H54 (cell line): ENCODE data around the gene MAP3K4.
A peak's percentile ranks its signal among the peaks of the same experiment; 100 is the strongest.

Source experiments
- DNase-seq: peaks from one replicate; pipeline ENCODE4 v3.0.0; 2011; ENCODE audit warnings: low spot score, mixed read lengths; ENCODE audit not compliant: insufficient read length
- FAIRE-seq: peaks from 3 replicates; lab custom pipeline; 2011; peaks lifted over from hg19 to GRCh38; lab: Jason Lieb, UNC
- POLR2A ChIP-seq: IDR thresholded peaks from 2 replicates; pipeline ENCODE4 v1.6.1; 2011; ENCODE audit warnings: low read depth, mild to moderate bottlenecking, low read length

MAP3K4 gene, protein sequence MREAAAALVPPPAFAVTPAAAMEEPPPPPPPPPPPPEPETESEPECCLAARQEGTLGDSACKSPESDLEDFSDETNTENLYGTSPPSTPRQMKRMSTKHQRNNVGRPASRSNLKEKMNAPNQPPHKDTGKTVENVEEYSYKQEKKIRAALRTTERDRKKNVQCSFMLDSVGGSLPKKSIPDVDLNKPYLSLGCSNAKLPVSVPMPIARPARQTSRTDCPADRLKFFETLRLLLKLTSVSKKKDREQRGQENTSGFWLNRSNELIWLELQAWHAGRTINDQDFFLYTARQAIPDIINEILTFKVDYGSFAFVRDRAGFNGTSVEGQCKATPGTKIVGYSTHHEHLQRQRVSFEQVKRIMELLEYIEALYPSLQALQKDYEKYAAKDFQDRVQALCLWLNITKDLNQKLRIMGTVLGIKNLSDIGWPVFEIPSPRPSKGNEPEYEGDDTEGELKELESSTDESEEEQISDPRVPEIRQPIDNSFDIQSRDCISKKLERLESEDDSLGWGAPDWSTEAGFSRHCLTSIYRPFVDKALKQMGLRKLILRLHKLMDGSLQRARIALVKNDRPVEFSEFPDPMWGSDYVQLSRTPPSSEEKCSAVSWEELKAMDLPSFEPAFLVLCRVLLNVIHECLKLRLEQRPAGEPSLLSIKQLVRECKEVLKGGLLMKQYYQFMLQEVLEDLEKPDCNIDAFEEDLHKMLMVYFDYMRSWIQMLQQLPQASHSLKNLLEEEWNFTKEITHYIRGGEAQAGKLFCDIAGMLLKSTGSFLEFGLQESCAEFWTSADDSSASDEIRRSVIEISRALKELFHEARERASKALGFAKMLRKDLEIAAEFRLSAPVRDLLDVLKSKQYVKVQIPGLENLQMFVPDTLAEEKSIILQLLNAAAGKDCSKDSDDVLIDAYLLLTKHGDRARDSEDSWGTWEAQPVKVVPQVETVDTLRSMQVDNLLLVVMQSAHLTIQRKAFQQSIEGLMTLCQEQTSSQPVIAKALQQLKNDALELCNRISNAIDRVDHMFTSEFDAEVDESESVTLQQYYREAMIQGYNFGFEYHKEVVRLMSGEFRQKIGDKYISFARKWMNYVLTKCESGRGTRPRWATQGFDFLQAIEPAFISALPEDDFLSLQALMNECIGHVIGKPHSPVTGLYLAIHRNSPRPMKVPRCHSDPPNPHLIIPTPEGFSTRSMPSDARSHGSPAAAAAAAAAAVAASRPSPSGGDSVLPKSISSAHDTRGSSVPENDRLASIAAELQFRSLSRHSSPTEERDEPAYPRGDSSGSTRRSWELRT (N-terminal part only)

DNA sequence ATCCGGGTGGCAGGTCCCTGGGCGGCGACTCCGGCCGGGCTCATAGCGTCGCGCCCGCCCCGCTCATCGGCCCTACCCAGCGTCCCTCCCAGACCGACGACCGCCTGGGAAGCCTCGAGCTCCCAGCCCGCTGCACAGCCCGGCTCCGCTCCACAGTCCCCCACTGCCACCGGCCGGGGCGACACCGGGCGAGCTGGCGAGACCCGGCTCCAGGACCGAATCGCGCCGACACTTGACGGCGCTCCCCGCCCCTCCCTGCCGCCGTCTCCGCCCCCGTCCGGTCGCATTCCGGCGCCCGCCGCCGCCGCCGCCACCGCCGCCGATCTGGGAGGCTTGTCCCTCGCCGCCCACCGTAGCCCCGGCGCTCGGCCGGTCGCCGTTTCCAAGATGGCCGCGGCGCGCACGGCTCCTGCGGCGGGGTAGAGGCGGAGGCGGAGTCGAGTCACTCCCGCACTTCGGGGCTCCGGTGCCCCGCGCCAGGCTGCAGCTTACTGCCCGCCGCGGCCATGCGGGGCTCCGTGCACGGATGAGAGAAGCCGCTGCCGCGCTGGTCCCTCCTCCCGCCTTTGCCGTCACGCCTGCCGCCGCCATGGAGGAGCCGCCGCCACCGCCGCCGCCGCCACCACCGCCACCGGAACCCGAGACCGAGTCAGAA is at the start of gene MAP3K4:
Gene MAP3K4 (plus strand): TSS at position 364 of the 655 bp plus-strand sequence. CDS start 163 bp downstream, at position 527.
- FAIRE-seq (no peak), DNase-seq (peak; percentile 45)
- TF ChIP-seq POLR2A: peak; percentile 61

DNA sequence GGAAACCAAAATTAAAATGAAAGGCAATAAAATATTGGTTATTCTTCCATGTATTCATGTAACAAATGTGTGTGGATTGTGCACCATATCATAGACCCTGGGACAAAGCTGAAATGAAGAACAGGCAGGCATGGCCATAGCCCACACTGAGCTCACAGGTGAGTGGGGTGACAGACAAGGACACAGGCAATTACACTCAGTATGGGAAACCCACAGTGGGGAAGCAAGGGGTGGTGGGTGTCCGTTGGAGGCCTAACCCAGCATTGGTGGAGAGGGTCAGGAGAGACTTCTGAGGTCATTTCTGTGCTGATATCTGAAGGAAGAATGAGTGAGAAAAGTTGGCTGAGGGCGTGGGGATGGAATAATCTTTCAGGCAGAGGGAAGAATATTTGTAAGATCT is 47.6 kb upstream of the MAP3K4 start:
- no peak for TF ChIP-seq POLR2A
- DNase-seq (no peak), FAIRE-seq (no peak)

DNA sequence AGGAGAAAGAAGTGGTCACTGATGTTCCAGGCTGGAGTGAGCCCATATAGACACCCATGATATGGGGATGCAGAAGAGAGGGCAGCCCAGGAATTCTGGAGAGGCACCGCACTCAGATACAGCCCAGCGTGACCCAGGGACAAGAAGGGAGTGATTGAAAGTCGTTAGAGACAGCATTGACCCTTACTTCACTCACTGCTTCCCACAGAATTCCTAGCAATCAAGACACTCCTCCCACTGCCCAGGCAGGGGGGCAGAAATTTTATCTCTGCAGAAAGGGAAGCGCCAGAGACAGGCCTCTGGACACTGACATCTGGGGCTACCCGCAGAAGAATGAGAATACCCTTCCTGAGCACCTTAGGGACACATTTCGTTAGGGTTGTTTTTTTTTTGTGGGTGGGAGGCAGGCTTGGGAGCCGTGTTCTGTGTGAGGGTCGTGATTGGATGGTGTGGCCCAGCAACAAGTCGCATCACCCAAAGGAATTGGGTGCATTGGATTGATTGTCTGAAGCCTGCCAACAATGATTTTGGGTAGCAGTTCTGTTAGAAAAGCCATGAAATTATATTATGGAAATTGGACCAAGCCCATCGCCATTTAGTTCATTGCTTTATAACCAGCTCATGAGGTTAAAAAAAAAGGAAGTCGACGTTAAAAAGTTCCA is 45.9 kb upstream of the MAP3K4 start:
- no peak for DNase-seq
- no peak for FAIRE-seq
- no peak for TF ChIP-seq POLR2A

DNA sequence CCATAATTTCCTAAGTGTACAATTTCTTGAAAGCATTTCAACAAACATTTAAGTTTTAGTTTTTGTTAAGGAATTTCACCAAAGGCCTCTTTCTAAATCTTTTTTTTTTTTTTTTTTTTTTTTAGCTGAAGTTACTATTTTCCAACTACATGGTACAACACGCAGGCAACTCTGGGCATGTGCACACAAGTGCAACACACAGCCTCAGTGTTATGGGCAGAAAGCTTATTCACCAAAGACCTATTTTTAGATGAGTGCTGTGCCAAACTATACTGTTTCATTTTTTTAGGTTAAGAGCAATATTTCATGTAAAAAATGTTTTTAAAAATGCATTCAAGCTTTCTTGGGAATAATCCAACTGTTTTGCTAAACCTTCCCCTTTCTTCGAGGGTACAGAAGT is 42.0 kb upstream of the MAP3K4 start:
- DNase-seq (no peak), FAIRE-seq (no peak)
- no peak for TF ChIP-seq POLR2A

DNA sequence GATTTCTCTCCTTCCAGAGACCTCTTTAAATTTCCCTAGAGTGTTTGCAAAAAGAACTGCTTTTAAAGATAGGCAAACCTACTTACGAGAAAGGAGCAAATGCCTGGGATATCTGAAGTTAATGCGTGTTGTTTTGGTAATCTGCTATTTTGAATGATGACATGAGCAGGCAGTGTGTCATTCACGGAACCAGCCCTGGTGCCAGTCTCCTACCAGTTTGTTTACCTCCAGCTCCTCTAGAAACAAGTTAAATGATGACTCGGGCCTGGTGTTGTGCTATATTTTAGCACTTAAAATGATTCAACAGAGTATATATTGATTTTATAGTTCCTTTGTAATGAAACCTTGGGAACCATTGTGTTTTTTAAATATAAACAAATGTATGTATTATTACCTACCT is 41.1 kb upstream of the MAP3K4 start:
- DNase-seq (no peak), FAIRE-seq (no peak)
- TF ChIP-seq POLR2A: no peak

DNA sequence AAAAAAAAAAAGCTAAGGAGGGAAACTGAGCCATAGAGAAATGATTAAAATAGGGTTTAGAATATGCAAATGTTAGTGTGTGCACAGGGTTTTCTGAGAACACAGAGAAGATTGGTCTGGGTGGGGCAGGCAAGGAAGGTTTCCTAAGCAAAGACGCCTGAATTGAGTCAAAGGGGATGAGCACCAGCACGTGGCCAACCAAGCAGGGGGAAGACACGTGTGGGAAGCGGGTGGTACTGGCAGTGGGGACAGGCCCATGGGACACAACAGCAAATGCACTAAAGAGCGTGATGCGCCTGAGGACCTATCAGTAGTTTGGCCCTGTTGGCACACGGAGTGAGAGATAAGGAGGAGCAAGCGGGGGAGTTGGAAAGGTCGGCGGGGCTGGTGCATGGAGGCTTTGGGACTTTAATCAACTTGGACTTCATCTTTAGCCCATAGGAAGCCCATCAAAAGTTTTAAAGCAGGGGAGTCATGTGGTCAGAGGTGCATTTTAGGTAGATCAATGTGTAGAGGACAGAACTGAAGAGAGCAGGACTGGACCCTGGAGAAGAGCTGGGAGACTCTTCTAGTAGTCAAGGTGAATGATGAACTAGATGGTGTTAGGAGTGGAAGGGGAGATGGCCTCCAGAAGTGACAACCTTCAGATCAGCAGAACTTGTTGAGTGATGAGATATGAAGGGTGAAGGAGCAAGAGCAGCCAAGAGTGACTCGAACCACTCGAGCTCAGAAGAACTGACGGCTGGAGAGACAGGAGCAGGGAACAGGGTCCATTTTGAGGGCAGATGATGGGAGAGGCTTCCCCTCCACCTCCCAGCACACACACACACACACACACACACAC is 40.2 kb upstream of the MAP3K4 start:
- DNase-seq: no peak
- no peak for TF ChIP-seq POLR2A
- no peak for FAIRE-seq

DNA sequence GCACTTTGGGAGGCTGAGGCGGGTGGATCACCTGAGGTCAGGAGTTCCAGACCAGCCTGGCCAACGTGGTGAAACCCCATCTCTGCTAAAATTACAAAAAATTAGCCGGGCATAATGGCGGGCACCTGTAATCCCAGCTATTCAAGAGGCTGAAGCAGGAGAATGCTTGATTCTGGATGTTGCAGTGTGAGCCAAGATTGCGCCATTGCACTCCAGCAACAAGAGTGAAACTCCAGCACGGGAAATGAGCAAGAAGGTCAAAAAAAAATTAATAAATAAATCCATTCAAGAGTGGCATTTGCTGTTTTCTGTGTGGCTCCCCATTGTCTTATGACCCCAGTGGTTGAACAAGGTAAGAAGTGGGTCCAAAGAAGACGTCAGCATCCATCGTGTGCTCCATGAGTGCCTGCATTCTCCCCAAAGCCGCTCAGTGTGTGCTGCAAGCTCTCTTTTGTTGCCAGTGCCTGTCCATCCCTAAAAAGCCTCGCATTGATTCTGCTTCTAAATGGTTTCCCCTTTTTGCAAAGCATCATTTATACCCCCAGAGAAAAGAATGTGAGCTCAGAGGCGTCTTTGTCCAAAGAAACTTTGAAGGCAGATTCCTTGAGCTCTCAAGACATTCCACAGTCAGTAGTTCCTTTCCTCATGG is 38.8 kb upstream of the MAP3K4 start:
- no peak for TF ChIP-seq POLR2A
- FAIRE-seq (no peak), DNase-seq (no peak)

DNA sequence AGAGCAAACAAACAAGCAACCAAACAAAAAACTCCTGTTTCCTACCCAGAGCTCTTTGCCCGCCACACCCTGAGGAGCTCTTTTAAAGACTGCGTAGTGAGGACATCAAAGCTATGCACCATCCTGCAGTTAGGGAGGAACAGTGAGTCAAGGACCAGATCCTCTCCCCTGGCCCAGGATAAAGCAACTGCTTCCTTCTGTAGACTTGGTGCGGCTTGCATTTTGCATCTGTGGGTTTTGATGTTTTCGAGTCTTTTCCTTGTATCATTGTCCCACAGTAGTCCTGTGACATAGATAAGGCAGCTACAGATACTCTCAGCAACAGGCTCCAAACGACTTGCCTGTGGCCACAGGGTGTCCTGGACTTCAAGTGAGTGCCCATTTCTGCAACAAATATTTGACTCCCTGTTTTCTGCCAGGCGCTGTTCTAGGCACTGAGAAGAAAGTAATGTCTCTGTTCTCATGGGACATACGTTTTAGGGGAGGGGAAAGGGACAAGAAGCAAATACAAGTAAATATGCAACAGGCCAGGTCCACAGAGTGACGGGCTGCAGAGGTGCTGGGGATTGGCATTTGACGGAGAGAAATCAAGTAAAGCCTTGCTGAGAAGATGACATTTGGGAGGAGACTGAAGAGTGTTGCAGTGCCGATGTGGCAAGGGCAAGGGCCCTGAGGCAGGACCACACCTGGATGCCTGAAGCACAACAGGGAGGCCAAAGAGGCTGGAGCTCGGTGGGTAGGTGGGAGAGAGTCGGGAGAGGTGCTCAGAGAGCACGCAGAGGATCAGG is 35.9 kb upstream of the MAP3K4 start:
- no peak for DNase-seq
- TF ChIP-seq POLR2A: no peak
- FAIRE-seq: no peak

DNA sequence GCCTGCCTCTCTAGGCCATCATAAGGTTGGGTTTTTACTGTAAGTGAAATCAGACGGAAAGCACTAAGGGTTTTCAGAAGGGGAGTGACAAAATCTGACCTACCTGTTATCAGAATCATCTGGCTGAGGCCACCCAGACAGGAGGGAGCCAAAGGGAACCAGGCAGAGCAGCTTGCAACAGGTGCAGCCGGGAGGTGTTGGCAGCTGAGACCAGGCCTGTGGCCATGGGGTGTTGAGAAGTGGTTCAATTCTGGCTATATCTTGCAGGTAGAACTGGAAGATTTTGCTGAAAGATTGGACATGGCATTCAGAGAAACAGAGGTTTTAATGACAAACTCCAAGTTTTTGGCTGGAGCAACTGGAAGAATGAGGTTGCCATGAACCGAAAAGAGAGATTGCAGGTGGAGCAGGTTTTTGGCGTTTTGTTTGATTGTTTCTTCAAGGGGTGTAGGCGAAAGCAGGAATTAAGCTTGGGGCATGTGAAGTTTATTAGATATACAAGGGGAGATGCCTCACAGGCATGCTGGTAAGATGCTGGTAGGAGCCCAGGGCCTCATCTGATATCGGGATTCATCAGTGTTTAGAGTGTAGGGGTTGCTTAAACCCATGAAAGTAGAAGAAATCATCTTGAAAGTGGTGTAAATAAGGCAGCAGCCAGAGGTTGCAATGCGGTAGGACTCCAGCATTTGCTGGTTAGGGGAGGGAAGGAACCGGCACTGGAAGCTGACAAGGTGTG is 35.1 kb upstream of the MAP3K4 start:
- no peak for TF ChIP-seq POLR2A
- no peak for DNase-seq
- no peak for FAIRE-seq
